SU-DHL-6 (cell line): Measurements from ENCODE around the gene C1QB.

Experiments
- EZH2phosphoT487 ChIP-seq: fragments of 200-600 bp; sonication (generic), shearing (Covaris generic); conservative IDR thresholded peaks from 2 replicates; pipeline ENCODE4 v1.6.1; 2018; ENCODE audit warnings: mild to moderate bottlenecking, antibody characterized with exemption, low read length, moderate library complexity, mixed read lengths
- TF ChIP-seq, protein P1 (sequence below): fragments of 200-600 bp; sonication (generic); IDR thresholded peaks from one replicate; pipeline ENCODE4 v1.5.1; 2017; ENCODE audit warnings: antibody characterized with exemption, mild to moderate bottlenecking, low read length, moderate library complexity; ENCODE audit not compliant: insufficient read depth, poor library complexity, severe bottlenecking

DNA sequence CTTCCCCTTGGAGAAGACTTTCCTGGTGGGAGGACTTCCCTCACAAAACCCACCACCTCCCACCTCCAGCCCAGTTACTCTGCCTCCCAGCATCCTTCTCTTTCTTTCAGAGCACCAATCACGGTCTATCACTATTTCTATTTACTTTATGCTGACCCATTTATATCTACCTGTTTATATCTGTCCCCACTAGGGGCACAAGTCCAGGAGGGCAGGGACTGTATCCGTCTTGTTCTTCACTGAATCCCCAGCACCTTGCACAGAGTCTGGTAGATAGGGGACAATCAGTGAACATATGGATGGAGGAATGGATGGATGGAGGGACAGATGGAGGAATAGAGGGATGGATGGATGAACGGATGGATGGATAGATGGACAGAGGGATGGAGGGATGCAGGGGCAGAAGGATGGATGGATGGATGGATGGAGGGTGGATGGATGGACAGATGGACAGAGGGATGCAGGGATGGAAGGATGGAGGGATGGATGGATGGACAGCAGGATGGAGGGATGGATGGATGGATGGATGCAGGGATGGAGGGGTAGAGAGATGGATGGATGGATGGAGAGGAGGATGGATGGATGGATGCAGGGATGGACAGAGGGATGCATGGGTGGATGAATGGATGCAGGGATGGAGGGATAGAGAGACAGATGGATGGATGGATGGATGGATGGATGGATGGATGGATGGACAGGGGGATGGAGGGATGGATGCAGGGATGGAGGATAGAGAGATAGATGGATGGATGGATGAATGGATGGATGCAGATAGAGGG, 5.5 kb downstream of the C1QB start:
- TF ChIP-seq, protein P1, sequence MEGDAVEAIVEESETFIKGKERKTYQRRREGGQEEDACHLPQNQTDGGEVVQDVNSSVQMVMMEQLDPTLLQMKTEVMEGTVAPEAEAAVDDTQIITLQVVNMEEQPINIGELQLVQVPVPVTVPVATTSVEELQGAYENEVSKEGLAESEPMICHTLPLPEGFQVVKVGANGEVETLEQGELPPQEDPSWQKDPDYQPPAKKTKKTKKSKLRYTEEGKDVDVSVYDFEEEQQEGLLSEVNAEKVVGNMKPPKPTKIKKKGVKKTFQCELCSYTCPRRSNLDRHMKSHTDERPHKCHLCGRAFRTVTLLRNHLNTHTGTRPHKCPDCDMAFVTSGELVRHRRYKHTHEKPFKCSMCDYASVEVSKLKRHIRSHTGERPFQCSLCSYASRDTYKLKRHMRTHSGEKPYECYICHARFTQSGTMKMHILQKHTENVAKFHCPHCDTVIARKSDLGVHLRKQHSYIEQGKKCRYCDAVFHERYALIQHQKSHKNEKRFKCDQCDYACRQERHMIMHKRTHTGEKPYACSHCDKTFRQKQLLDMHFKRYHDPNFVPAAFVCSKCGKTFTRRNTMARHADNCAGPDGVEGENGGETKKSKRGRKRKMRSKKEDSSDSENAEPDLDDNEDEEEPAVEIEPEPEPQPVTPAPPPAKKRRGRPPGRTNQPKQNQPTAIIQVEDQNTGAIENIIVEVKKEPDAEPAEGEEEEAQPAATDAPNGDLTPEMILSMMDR = peak; percentile 41
- TF ChIP-seq EZH2phosphoT487 = no peak
